ENCODE results near the gene BEND7. TPM values are rescaled to one million over a fixed set of nuclear protein-coding genes. Genes with fewer than 3 reads are reported as not detected.

The BEND7 gene
- total and polyA plus RNA-seq, 2 of the 8 experiments (the other 6 are each of a cell fraction or from before 2014, with no cell fraction given), result 1.9 to 8.2 TPM

GRCh38 chr10:13416760-13417159 is 112.1 kb downstream of the BEND7 start:
- CTCF ChIA-PET (ENCODE audit: partially characterized antibody), result interaction anchor here (0.6 to 14.8 kb wide), 14 partner anchors 11 to 189 kb away, joined by 3 to 132 read pairs (median 4); no protein-coding TSS in a partner anchor
- Histone ChIP-seq H2BK120ac (replicated peaks; ENCODE audit: low read depth, low read length) (no peak overlapping the region), H2AFZ (ENCODE audit: low read length) (no peak overlapping the region), H3K4me3 (ENCODE audit: extremely low read depth in 1 of 4, insufficient read depth in 2 of 4, low read depth in 3 of 4, low read length in 4 of 4) (no peak overlapping the region), H3K27ac (ENCODE audit: low read depth, low read length) (no peak overlapping the region), H3K23me2 (ENCODE audit: low read depth, low read length) (no peaks in the 10 kb centered on the region), H4K5ac (ENCODE audit: insufficient read length, low read depth, low read length) (no peak overlapping the region), H3K56ac (replicated peaks; ENCODE audit: insufficient read length, low read depth, low read length) (no peak overlapping the region), H3K18ac (ENCODE audit: extremely low read depth, low read length) (no peak overlapping the region), H3K79me1 (ENCODE audit: low read depth, low read length) (no peaks in the 10 kb centered on the region), H3K4me1 (replicated peaks in 1 of 4; ENCODE audit: control insufficient read depth in 3 of 4, insufficient read depth in 4 of 4, low read length in 3 of 4) (no peaks in the 10 kb centered on the region), H2BK12ac (ENCODE audit: low read depth, low read length) (no peak overlapping the region), H2BK15ac (ENCODE audit: low read length) (no peak overlapping the region), H2AK5ac (ENCODE audit: low read depth, low read length) (no peak overlapping the region), H3K36me3 (ENCODE audit: control insufficient read depth in 2 of 4, insufficient read depth in 4 of 4, low read length in 3 of 4) (no peaks in the 10 kb centered on the region), H4K8ac (ENCODE audit: extremely low read depth, insufficient read depth, low read length) (no peak overlapping the region), H3K23ac (ENCODE audit: insufficient read length) (no peak overlapping the region), H4K20me1 (replicated peaks in 1 of 2; ENCODE audit: control insufficient read depth in 1 of 2, insufficient read depth in 2 of 2, low read length in 2 of 2) (no peaks in the 10 kb centered on the region), H3K9me3 (ENCODE audit: insufficient read depth in 2 of 2, low read depth in 1 of 2, low read length in 1 of 2) (peaks cover 0 to 10% of the 10 kb centered on the region in 2 experiments; a peak in 2 of 4 replicates), H3K4ac (replicated peaks; ENCODE audit: insufficient read length, low read depth, low read length) (no peak overlapping the region), H2BK5ac (ENCODE audit: low read depth, low read length) (no peak overlapping the region), H3K9ac (replicated peaks in 1 of 4; ENCODE audit: extremely low read depth in 1 of 4, low read depth in 3 of 4, low read length in 3 of 4) (no peak overlapping the region), H3K4me2 (ENCODE audit: insufficient read depth in 1 of 2, low read depth in 2 of 2, low read length in 2 of 2) (no peak overlapping the region), H3K27me3 (replicated peaks in 1 of 4; ENCODE audit: control insufficient read depth in 3 of 4, extremely low read depth in 1 of 4, insufficient read depth in 3 of 4, low read length in 3 of 4) (no peaks in the 10 kb centered on the region), H4K91ac (replicated peaks; ENCODE audit: insufficient read length, low read length) (no peak overlapping the region), H2BK20ac (ENCODE audit: low read length) (no peak overlapping the region), H3K14ac (ENCODE audit: insufficient read length) (no peak overlapping the region), H3K79me2 (ENCODE audit: control insufficient read depth in 1 of 2, insufficient read depth in 2 of 2, low read length in 2 of 2) (no peaks in the 10 kb centered on the region)
- WGBS, 2 experiments (ENCODE audit: extremely low coverage in 1 of 2, insufficient coverage in 1 of 2, insufficient read length in 1 of 2, insufficient replicate concordance in 2 of 2, low coverage in 1 of 2, low lambda C conversion rate in 2 of 2, missing lambda C conversion rate in 1 of 2), result 80% methylated on average over 2 of the region's 2 CpGs; no CpG with 5 or more reads in 1 of the 2 experiments
- no peak for TF ChIP-seq JUN (IDR thresholded peaks at IDR 0.05; ENCODE audit: low read depth, low read length)
- no peak for TF ChIP-seq PHF8 (conservative IDR thresholded peaks at IDR 0.05; ENCODE audit: low read depth, low read length)
- TF ChIP-seq GABPA (IDR thresholded peaks at IDR 0.05; ENCODE audit: borderline replicate concordance, insufficient read depth, low read length), result no peak
- TF ChIP-seq SAP30 (IDR thresholded peaks at IDR 0.05; ENCODE audit: insufficient read depth, insufficient replicate concordance, low read length), result no peak
- POLR2A ChIA-PET (ENCODE audit: partially characterized antibody), result no interaction called here
- DNase-seq (ENCODE audit: low read depth in 1 of 2, low spot score in 2 of 2) (no peak), FAIRE-seq (no peak)
